HG03460 (cell line): ENCODE data around the gene PAOX.

Experiments
- ATAC-seq: cut with Tn5 transposase; IDR thresholded peaks from one replicate; pipeline ENCODE4 v1.9.1; 2021; ENCODE audit not compliant: unreplicated experiment

PAOX gene

GRCh38 chr10:133379152-133379800 is at the start of gene PAOX:
Gene PAOX (plus strand): TSS chr10:133379262. CDS start chr10:133379317, 55 bp downstream.
- peak; percentile 56 for ATAC-seq

- ATAC-seq: peak; percentile 84
These were observed 49.4 kb upstream of the PAOX start for GRCh38 chr10:133329491-133330202.

- ATAC-seq: no peak
These were observed 45.9 kb upstream of the PAOX start for GRCh38 chr10:133332936-133333699.

GRCh38 chr10:133334503-133335245 is 44.4 kb upstream of the PAOX start:
- ATAC-seq: no peak

- ATAC-seq: no peak
These were observed 43.6 kb upstream of the PAOX start for GRCh38 chr10:133335246-133336117.

- ATAC-seq: no peak
These were observed 42.9 kb upstream of the PAOX start for GRCh38 chr10:133336118-133336576.

- ATAC-seq: no peak
These were observed 42.3 kb upstream of the PAOX start, which contains the start of gene CALY for GRCh38 chr10:133336577-133337369. Gene CALY (minus strand): TSS chr10:133336896. CDS start chr10:133328989, 7,907 bp downstream.

GRCh38 chr10:133337370-133337725 is 41.7 kb upstream of the PAOX start:
- ATAC-seq: no peak

GRCh38 chr10:133338080-133339071 is 40.7 kb upstream of the PAOX start:
- ATAC-seq: no peak

- ATAC-seq: no peak
These were observed 39.2 kb upstream of the PAOX start for GRCh38 chr10:133339708-133340380.

- ATAC-seq: no peak
These were observed 37.1 kb upstream of the PAOX start for GRCh38 chr10:133341983-133342382.

- ATAC-seq: no peak
These were observed 36.1 kb upstream of the PAOX start for GRCh38 chr10:133342942-133343341.

- ATAC-seq: no peak
These were observed 35.5 kb upstream of the PAOX start for GRCh38 chr10:133343558-133343957.

- no peak for ATAC-seq
These were observed 34.8 kb upstream of the PAOX start for GRCh38 chr10:133344236-133344635.

- no peak for ATAC-seq
These were observed 32.6 kb upstream of the PAOX start for GRCh38 chr10:133346413-133346812.

- ATAC-seq: no peak
These were observed 31.1 kb upstream of the PAOX start for GRCh38 chr10:133347710-133348517.

- no peak for ATAC-seq
These were observed 29.9 kb upstream of the PAOX start for GRCh38 chr10:133349160-133349568.
